IMR-90 (cell line): Measurements from ENCODE around the gene GRID1. TPM values are rescaled to one million over a fixed set of nuclear protein-coding genes. Genes with fewer than 3 reads are reported as not detected.

Experiments used
- ATAC-seq: fragments of 200-7000 bp; cut with Tn5 transposase; 2 replicates; pipeline ENCODE4 v1.9.1; 2020; ENCODE audit warnings: low read depth, mild to moderate bottlenecking, moderate library complexity
- BruUV-seq: library from RNA; stranded (reverse); fragments of 400-500 nt; replicated peaks from 2 replicates; lab custom pipeline; 2021; lab: Mats Ljungman, UMichigan
- CTCF ChIA-PET: fragments of 300-600 bp; formaldehyde crosslinking; extraction: SDS; loops from one replicate; lab custom pipeline; 2021; ENCODE audit warnings: antibody characterized with exemption; lab: Yijun Ruan, JAX
- POLR2A ChIA-PET: fragments of 300-600 bp; sonication (Branson Sonifier 250); formaldehyde crosslinking; loops from one replicate; lab custom pipeline; 2022; ENCODE audit warnings: antibody characterized with exemption; ENCODE audit not compliant: unreplicated experiment; lab: Charles Lee
- DNase-seq: peaks from one replicate; pipeline ENCODE4 v3.0.0; 2013
- H2AFZ ChIP-seq: replicated peaks from 2 replicates; pipeline ENCODE3; 2013; ENCODE audit warnings: low read length, mild to moderate bottlenecking; ENCODE audit not compliant: poor library complexity
- H2AK5ac ChIP-seq: 2 replicates; pipeline ENCODE4 v1.6.1; 2013; ENCODE audit warnings: low read depth, low read length, inconsistent platforms
- H2AK9ac ChIP-seq: replicated peaks from 2 replicates; pipeline ENCODE3; 2013; ENCODE audit warnings: mild to moderate bottlenecking, low read depth, low read length, moderate library complexity; ENCODE audit not compliant: poor library complexity
- H2BK120ac ChIP-seq: 2 replicates; pipeline ENCODE4 v1.6.1; 2013; ENCODE audit warnings: low read depth, low read length, inconsistent platforms
- H2BK15ac ChIP-seq: 3 replicates; pipeline ENCODE4 v1.6.1; 2013; ENCODE audit warnings: low read depth, low read length, inconsistent platforms
- H2BK20ac ChIP-seq: 2 replicates; pipeline ENCODE4 v1.6.1; 2013; ENCODE audit warnings: low read depth, mild to moderate bottlenecking, inconsistent platforms, low read length, moderate library complexity
- H2BK5ac ChIP-seq: 2 replicates; pipeline ENCODE4 v1.6.1; 2013; ENCODE audit warnings: mild to moderate bottlenecking, low read depth, low read length, inconsistent platforms; ENCODE audit not compliant: poor library complexity, severe bottlenecking
- H3K14ac ChIP-seq: replicated peaks from 2 replicates; pipeline ENCODE4 v1.6.1; 2013; ENCODE audit warnings: low read depth, low read length, inconsistent platforms
- H3K18ac ChIP-seq: 2 replicates; pipeline ENCODE4 v1.6.1; 2013; ENCODE audit warnings: low read depth, low read length, control low read depth
- H3K23ac ChIP-seq: 2 replicates; pipeline ENCODE4 v1.6.1; 2013; ENCODE audit warnings: low read depth, low read length, inconsistent platforms
- H3K27ac ChIP-seq: 2 replicates; pipeline ENCODE4 v1.5.1; 2013; ENCODE audit warnings: mild to moderate bottlenecking, control low read depth, low read length; ENCODE audit not compliant: insufficient read depth
- H3K27me3 ChIP-seq: 2 replicates; pipeline ENCODE4 v1.6.1; 2013; ENCODE audit warnings: low read length; ENCODE audit not compliant: control insufficient read depth, insufficient read depth
- H3K36me3 ChIP-seq: 2 replicates; pipeline ENCODE4 v1.6.1; 2013; ENCODE audit warnings: low read length, mixed read lengths; ENCODE audit not compliant: control insufficient read depth, insufficient read depth
- H3K4ac ChIP-seq: 2 replicates; pipeline ENCODE4 v1.6.1; 2013; ENCODE audit warnings: low read depth, low read length, inconsistent platforms
- H3K4me1 ChIP-seq: 2 replicates; pipeline ENCODE4 v1.6.1; 2013; ENCODE audit warnings: low read length, mixed read lengths; ENCODE audit not compliant: control insufficient read depth, insufficient read depth
- H3K4me2 ChIP-seq: 2 replicates; pipeline ENCODE4 v1.6.1; 2013; ENCODE audit warnings: low read depth, mild to moderate bottlenecking, control low read depth, low read length, moderate library complexity
- H3K4me3 ChIP-seq: 2 replicates; pipeline ENCODE4 v1.5.1; 2013; ENCODE audit warnings: low read depth, mild to moderate bottlenecking, control low read depth, low read length, moderate library complexity; ENCODE audit not compliant: insufficient read depth
- H3K56ac ChIP-seq: 2 replicates; pipeline ENCODE4 v1.6.1; 2013; ENCODE audit warnings: low read length, inconsistent platforms; ENCODE audit not compliant: insufficient read depth; ENCODE audit errors: extremely low read depth
- H3K79me1 ChIP-seq, 2 experiments: 2 replicates each; pipeline ENCODE4 v1.6.1; 2013; ENCODE audit warnings: low read length in 2 of 2, inconsistent platforms in 1 of 2, low read depth in 1 of 2
- H3K9ac ChIP-seq: 2 replicates; pipeline ENCODE4 v1.6.1; 2013; ENCODE audit warnings: low read depth, low read length, control low read depth
- H3K9me1 ChIP-seq: 2 replicates; pipeline ENCODE4 v1.6.1; 2013; ENCODE audit warnings: low read length, inconsistent platforms; ENCODE audit not compliant: insufficient read depth
- H3K9me3 ChIP-seq: 2 replicates; pipeline ENCODE4 v1.6.1; 2013; ENCODE audit warnings: low read length; ENCODE audit not compliant: control insufficient read depth, insufficient read depth
- H4K20me1 ChIP-seq: 2 replicates; pipeline ENCODE4 v1.6.1; 2013; ENCODE audit warnings: low read length, inconsistent platforms; ENCODE audit not compliant: insufficient read depth
- H4K5ac ChIP-seq: 2 replicates; pipeline ENCODE4 v1.6.1; 2013; ENCODE audit warnings: mild to moderate bottlenecking, low read depth, low read length, control low read depth
- H4K8ac ChIP-seq, 2 experiments: 2 replicates each; pipeline ENCODE4 v1.6.1; 2013; ENCODE audit warnings: low read depth in 2 of 2, low read length in 2 of 2, control low read depth in 1 of 2, inconsistent platforms in 1 of 2
- H4K91ac ChIP-seq: 2 replicates; pipeline ENCODE4 v1.6.1; 2013; ENCODE audit warnings: low read depth, low read length, inconsistent platforms; ENCODE audit not compliant: insufficient read depth
- CHD1 ChIP-seq: IDR thresholded peaks from 2 replicates; pipeline ENCODE4 v1.6.1; 2012; ENCODE audit warnings: low read depth, low read length, improper control_type of control experiment
- ELK1 ChIP-seq: fragments of 150-350 bp; IDR thresholded peaks from 2 replicates; pipeline ENCODE4 v1.6.1; 2016; ENCODE audit warnings: low read depth, mild to moderate bottlenecking, low read length, moderate library complexity, borderline replicate concordance
- FOS ChIP-seq: fragments of 150-350 bp; IDR thresholded peaks from 2 replicates; pipeline ENCODE4 v1.6.1; 2016; ENCODE audit warnings: low read depth, low read length
- MAFK ChIP-seq: IDR thresholded peaks from 2 replicates; pipeline ENCODE4 v1.6.1; 2012; ENCODE audit warnings: low read depth, low read length, improper control_type of control experiment
- MAZ ChIP-seq: IDR thresholded peaks from 2 replicates; pipeline ENCODE4 v1.6.1; 2012; ENCODE audit warnings: low read depth, mild to moderate bottlenecking, low read length, improper control_type of control experiment, moderate library complexity, borderline replicate concordance
- MXI1 ChIP-seq: IDR thresholded peaks from 2 replicates; pipeline ENCODE4 v1.6.1; 2012; ENCODE audit warnings: low read depth, mild to moderate bottlenecking, low read length, moderate library complexity, borderline replicate concordance
- RFX5 ChIP-seq: IDR thresholded peaks from 2 replicates; pipeline ENCODE4 v1.8.0; 2012; ENCODE audit warnings: low read depth, mild to moderate bottlenecking, low read length, moderate library complexity
- SMC3 ChIP-seq: fragments of 150-350 bp; IDR thresholded peaks from 2 replicates; pipeline ENCODE4 v1.6.1; 2016; ENCODE audit warnings: low read depth, mild to moderate bottlenecking, antibody characterized with exemption, low read length, moderate library complexity
- WGBS, 2 experiments: methylation state at CpG; one replicate each; pipeline versions ENCODE4 v1.1.5 to v1.1.7; 2013; ENCODE audit warnings: missing lambda C conversion rate in 2 of 2; ENCODE audit not compliant: insufficient read length in 1 of 2; ENCODE audit errors: extremely low coverage in 2 of 2; 5-methylcytosine and 5-hydroxymethylcytosine counted together
- dilution Hi-C: fragments of 300-500 bp; cut with HindIII; formaldehyde crosslinking; loops from one replicate; pipeline ENCODE4 v1.14.3; 2018; ENCODE audit warnings: low sequenced_read_pairs; ENCODE audit not compliant: unreplicated experiment
- in situ Hi-C: fragments of 300-500 bp; cut with MboI; formaldehyde crosslinking; loops from 3 replicates; pipeline ENCODE4 v1.14.3; 2019; ENCODE audit warnings: low sequenced_read_pairs, inconsistent platforms, mixed read lengths
- intact Hi-C: fragments of 100-400 bp; cut with micrococcal nuclease; formaldehyde crosslinking; loops from 2 replicates; pipeline ENCODE4 v1.10.0; 2022
- polyA plus RNA-seq, 3 experiments: library from polyadenylated mRNA; depleted of rRNA; stranded (reverse); fragments of >200 nt; gene quantifications; 2 replicates each; pipeline ENCODE4 v1.2.3, GENCODE V29; 2012; ENCODE audit warnings: low replicate concordance in 1 of 3
- total RNA-seq: library from RNA; depleted of rRNA; stranded (reverse); fragments of >200 nt; gene quantifications from 2 replicates; pipeline ENCODE4 v1.2.3, GENCODE V29; 2012

GRID1 gene
- total and polyA plus RNA-seq, 2 of the 4 experiments (the other 2 are of a cell fraction), result not detected

GRCh38 chr10:86073199-86073977, 293.2 kb downstream of the GRID1 start:
- H2BK120ac ChIP-seq, result no peak overlapping the region
- H3K79me1 ChIP-seq, result no peaks in the 10 kb centered on the region
- no peak overlapping the region for H2BK5ac ChIP-seq
- no peaks in the 10 kb centered on the region for H4K20me1 ChIP-seq
- H2BK20ac ChIP-seq, result no peak overlapping the region
- H2BK15ac ChIP-seq, result no peak overlapping the region
- H3K4ac ChIP-seq, result no peak overlapping the region
- H3K56ac ChIP-seq, result no peak overlapping the region
- in situ Hi-C loops (no loop called here), dilution Hi-C loops (no loop called here), intact Hi-C loops (no loop called here)
- no peaks in the 10 kb centered on the region for H3K4me1 ChIP-seq
- ChIA-PET CTCF (no interaction called here), POLR2A (no interaction called here)
- no peak overlapping the region for H3K4me2 ChIP-seq
- no peak for TF ChIP-seq SMC3
- no peak for TF ChIP-seq MAFK
- no peak for TF ChIP-seq CHD1
- TF ChIP-seq ELK1, result no peak
- no peak for TF ChIP-seq MXI1
- TF ChIP-seq MAZ, result no peak
- no peak for TF ChIP-seq RFX5
- no peak for TF ChIP-seq FOS
- no peaks in the 10 kb centered on the region for H3K9me1 ChIP-seq
- no peak overlapping the region for H2AK9ac ChIP-seq
- no peak overlapping the region for H3K14ac ChIP-seq
- no peak overlapping the region for H4K8ac ChIP-seq
- no peak overlapping the region for H4K5ac ChIP-seq
- DNase-seq (no peak), ATAC-seq (no peak)
- H2AK5ac ChIP-seq, result no peak overlapping the region
- H3K27ac ChIP-seq, result no peak overlapping the region
- H3K4me3 ChIP-seq, result no peak overlapping the region
- no peaks in the 10 kb centered on the region for H3K27me3 ChIP-seq
- no peak overlapping the region for H3K9ac ChIP-seq
- H2AFZ ChIP-seq, result no peak overlapping the region
- no peaks in the 10 kb centered on the region for H3K36me3 ChIP-seq
- no peak overlapping the region for H4K91ac ChIP-seq
- peaks cover 2% of the 10 kb centered on the region; the same call in 1 of the 2 replicates for H3K9me3 ChIP-seq
- 18% methylated on average over 2 of the region's 7 CpGs; no CpG with 5 or more reads in 1 of the 2 experiments for WGBS, 2 experiments
- no peak overlapping the region for H3K18ac ChIP-seq
- no peak overlapping the region for H3K23ac ChIP-seq
- BruUV-seq, result no TSS peak
